Panc1 (cell line): ENCODE measurements around the gene RPS6KA1. TPM values are rescaled to one million over a fixed set of nuclear protein-coding genes. Genes with fewer than 3 reads are reported as not detected.

Experiments
- ATAC-seq: fragments of 200-7000 bp; cut with Tn5 transposase; 2 replicates; pipeline ENCODE4 v1.9.1; 2020; ENCODE audit warnings: mild to moderate bottlenecking, moderate library complexity
- BruUV-seq: library from RNA; stranded (reverse); fragments of 400-500 nt; replicated peaks from 2 replicates; lab custom pipeline; 2021; lab: Mats Ljungman, UMichigan
- CTCF ChIA-PET: fragments of 300-600 bp; sonication (Branson Sonifier 250); formaldehyde crosslinking; loops from one replicate; lab custom pipeline; 2022; ENCODE audit warnings: antibody characterized with exemption; lab: Charles Lee
- POLR2A ChIA-PET: fragments of 300-600 bp; sonication (Branson Sonifier 250); formaldehyde crosslinking; loops from one replicate; lab custom pipeline; 2022; ENCODE audit warnings: antibody characterized with exemption; lab: Charles Lee
- DNase-seq: peaks from one replicate; pipeline ENCODE4 v3.0.0-alpha.2; 2010; ENCODE audit warnings: low read depth, low spot score
- H3K27ac ChIP-seq: 2 replicates; pipeline ENCODE4 v1.5.1; 2011; ENCODE audit warnings: mild to moderate bottlenecking, low read length, inconsistent platforms
- H3K27me3 ChIP-seq: fragments of 200-500 bp; sonication (Bioruptor generic); 2 replicates; pipeline ENCODE4 v1.6.0; 2014; ENCODE audit warnings: low read length, inconsistent platforms; ENCODE audit not compliant: control insufficient read depth, insufficient read depth
- H3K36me3 ChIP-seq: fragments of 200-500 bp; sonication (Bioruptor generic); 2 replicates; pipeline ENCODE4 v1.5.1; 2014; ENCODE audit warnings: inconsistent platforms, mild to moderate bottlenecking, low read length, moderate library complexity; ENCODE audit not compliant: control insufficient read depth, insufficient read depth
- H3K4me1 ChIP-seq: 2 replicates; pipeline ENCODE4 v1.5.1; 2011; ENCODE audit warnings: inconsistent platforms, mild to moderate bottlenecking, low read length, moderate library complexity; ENCODE audit not compliant: control insufficient read depth, insufficient read depth
- H3K4me3 ChIP-seq, 2 experiments: 2 replicates each; pipeline ENCODE4 v1.5.1; 2011 to 2012; ENCODE audit warnings: low read depth in 2 of 2, low read length in 2 of 2, mild to moderate bottlenecking in 2 of 2, inconsistent platforms in 1 of 2, moderate library complexity in 1 of 2
- H3K9me3 ChIP-seq: fragments of 200-500 bp; sonication (Bioruptor generic); 2 replicates; pipeline ENCODE4 v1.5.1; 2014; ENCODE audit warnings: low read depth, mild to moderate bottlenecking, inconsistent platforms, low read length, moderate library complexity; ENCODE audit not compliant: control insufficient read depth, insufficient read depth
- POLR2AphosphoS5 ChIP-seq: IDR thresholded peaks from 2 replicates; pipeline ENCODE4 v1.6.1; 2012; ENCODE audit warnings: mild to moderate bottlenecking, low read depth, low read length, moderate library complexity
- SIN3A ChIP-seq: IDR thresholded peaks from 2 replicates; pipeline ENCODE4 v1.6.1; 2012; ENCODE audit warnings: low read depth, mild to moderate bottlenecking, low read length, moderate library complexity, borderline replicate concordance; ENCODE audit not compliant: insufficient read depth
- TCF7L2 ChIP-seq: IDR thresholded peaks from 2 replicates; pipeline ENCODE4 v1.6.1; 2011; ENCODE audit warnings: mild to moderate bottlenecking, low read depth, low read length, inconsistent platforms
- in situ Hi-C: cut with HindIII; loops from 2 replicates; pipeline ENCODE4 v1.10.0; 2016; ENCODE audit warnings: low sequenced_read_pairs, low pct_unique_long_range_greater_than_20kb
- intact Hi-C: fragments of 100-400 bp; cut with micrococcal nuclease; formaldehyde crosslinking; loops from one replicate; pipeline ENCODE4 v1.10.0; 2022; ENCODE audit not compliant: unreplicated experiment
- total RNA-seq: library from RNA; stranded (reverse); gene quantifications from one replicate; pipeline ENCODE4 v1.2.1, GENCODE V29; 2021; ENCODE audit not compliant: unreplicated experiment
- TF ChIP-seq, protein P1 (sequence below), 2 experiments: IDR thresholded peaks; 2 replicates each; pipeline ENCODE4 v1.6.1; 2011 to 2012; ENCODE audit warnings: low read depth in 2 of 2, control low read depth in 1 of 2, low read length in 1 of 2, mild to moderate bottlenecking in 1 of 2, moderate library complexity in 1 of 2; ENCODE audit not compliant: insufficient read depth in 1 of 2
- TF ChIP-seq, protein P2 (sequence below): fragments of 450-650 bp; IDR thresholded peaks from 2 replicates; pipeline ENCODE4 v1.5.1; 2017; ENCODE audit warnings: mild to moderate bottlenecking

RPS6KA1 gene
- total RNA-seq, 1 experiment from 2014 or later: 44.0 TPM

DNA sequence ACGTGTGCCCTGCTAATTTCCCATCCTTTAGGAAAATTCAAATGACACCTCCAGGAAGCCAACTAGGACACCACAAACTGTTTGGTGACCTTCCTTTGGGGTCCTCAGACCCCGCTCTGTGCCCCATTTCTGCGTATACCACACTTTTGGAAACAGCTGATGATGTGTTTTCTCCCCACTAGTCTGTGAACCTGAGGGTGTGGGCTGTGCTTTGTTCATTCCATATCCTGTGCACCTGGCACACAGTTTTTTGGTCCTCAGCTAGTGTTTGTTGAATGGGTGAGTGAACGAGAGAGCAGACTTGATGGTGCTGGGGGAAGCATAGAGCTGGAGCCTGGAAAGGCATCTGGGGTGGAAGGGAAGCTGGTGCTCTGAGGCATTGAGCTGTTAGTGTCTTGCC is 48.6 kb downstream of the RPS6KA1 start:
- in situ Hi-C loops (no loop called here), intact Hi-C loops (no loop called here)
- POLR2A ChIA-PET: no interaction called here
- H3K36me3 ChIP-seq: no peaks in the 10 kb centered on the region
- no peaks in the 10 kb centered on the region for H3K27me3 ChIP-seq
- no peak overlapping the region for H3K4me3 ChIP-seq
- no peak overlapping the region for H3K27ac ChIP-seq
- BruUV-seq: no TSS peak
- DNase-seq (no peak), ATAC-seq (no peak)
- no peaks in the 10 kb centered on the region for H3K4me1 ChIP-seq
- CTCF ChIA-PET: no interaction called here
- no peaks in the 10 kb centered on the region for H3K9me3 ChIP-seq
- TF ChIP-seq SIN3A: no peak
- TF ChIP-seq, protein P1, sequence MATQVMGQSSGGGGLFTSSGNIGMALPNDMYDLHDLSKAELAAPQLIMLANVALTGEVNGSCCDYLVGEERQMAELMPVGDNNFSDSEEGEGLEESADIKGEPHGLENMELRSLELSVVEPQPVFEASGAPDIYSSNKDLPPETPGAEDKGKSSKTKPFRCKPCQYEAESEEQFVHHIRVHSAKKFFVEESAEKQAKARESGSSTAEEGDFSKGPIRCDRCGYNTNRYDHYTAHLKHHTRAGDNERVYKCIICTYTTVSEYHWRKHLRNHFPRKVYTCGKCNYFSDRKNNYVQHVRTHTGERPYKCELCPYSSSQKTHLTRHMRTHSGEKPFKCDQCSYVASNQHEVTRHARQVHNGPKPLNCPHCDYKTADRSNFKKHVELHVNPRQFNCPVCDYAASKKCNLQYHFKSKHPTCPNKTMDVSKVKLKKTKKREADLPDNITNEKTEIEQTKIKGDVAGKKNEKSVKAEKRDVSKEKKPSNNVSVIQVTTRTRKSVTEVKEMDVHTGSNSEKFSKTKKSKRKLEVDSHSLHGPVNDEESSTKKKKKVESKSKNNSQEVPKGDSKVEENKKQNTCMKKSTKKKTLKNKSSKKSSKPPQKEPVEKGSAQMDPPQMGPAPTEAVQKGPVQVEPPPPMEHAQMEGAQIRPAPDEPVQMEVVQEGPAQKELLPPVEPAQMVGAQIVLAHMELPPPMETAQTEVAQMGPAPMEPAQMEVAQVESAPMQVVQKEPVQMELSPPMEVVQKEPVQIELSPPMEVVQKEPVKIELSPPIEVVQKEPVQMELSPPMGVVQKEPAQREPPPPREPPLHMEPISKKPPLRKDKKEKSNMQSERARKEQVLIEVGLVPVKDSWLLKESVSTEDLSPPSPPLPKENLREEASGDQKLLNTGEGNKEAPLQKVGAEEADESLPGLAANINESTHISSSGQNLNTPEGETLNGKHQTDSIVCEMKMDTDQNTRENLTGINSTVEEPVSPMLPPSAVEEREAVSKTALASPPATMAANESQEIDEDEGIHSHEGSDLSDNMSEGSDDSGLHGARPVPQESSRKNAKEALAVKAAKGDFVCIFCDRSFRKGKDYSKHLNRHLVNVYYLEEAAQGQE (IDR thresholded peaks at IDR 0.05; ENCODE audit: insufficient read depth in 1 of 2, low read depth in 2 of 2, low read length in 1 of 2): no peak
- TF ChIP-seq POLR2AphosphoS5: no peak
- TF ChIP-seq, protein P2, sequence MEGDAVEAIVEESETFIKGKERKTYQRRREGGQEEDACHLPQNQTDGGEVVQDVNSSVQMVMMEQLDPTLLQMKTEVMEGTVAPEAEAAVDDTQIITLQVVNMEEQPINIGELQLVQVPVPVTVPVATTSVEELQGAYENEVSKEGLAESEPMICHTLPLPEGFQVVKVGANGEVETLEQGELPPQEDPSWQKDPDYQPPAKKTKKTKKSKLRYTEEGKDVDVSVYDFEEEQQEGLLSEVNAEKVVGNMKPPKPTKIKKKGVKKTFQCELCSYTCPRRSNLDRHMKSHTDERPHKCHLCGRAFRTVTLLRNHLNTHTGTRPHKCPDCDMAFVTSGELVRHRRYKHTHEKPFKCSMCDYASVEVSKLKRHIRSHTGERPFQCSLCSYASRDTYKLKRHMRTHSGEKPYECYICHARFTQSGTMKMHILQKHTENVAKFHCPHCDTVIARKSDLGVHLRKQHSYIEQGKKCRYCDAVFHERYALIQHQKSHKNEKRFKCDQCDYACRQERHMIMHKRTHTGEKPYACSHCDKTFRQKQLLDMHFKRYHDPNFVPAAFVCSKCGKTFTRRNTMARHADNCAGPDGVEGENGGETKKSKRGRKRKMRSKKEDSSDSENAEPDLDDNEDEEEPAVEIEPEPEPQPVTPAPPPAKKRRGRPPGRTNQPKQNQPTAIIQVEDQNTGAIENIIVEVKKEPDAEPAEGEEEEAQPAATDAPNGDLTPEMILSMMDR: no peak

DNA sequence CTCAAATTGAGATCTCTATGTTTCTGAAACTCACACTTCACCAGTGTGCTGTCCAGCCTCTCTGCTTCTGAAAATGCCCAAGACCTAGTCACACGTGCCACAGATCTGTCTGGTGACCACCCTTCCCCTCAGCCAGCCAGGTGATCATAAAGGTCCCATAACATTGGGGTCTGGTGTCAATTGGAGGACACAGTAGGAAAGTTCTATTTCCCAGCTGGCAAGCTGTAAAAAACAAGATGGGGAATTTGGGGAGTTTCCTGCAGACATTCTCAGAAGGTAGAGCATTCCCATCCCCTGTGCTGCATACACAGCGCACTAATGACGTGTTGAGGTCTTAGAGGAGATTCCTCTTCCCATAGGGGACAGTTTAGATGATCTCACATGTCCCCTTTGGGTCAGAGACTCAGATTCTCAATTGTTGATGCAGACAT is 50.1 kb downstream of the RPS6KA1 start:
- Histone ChIP-seq H3K36me3 (no peaks in the 10 kb centered on the region), H3K27ac (no peak overlapping the region), H3K4me1 (no peaks in the 10 kb centered on the region), H3K4me3 (no peak overlapping the region), H3K9me3 (no peaks in the 10 kb centered on the region), H3K27me3 (no peaks in the 10 kb centered on the region)
- ChIA-PET CTCF (interaction anchor here (0.7 kb wide), 1 partner anchor 162 kb away, joined by 4 read pairs; no protein-coding TSS in a partner anchor), POLR2A (no interaction called here)
- in situ Hi-C loops (no loop called here), intact Hi-C loops (no loop called here)
- ATAC-seq (no peak), DNase-seq (no peak)
- TF ChIP-seq POLR2AphosphoS5 (no peak), TCF7L2 (no peak)
- TF ChIP-seq, protein P1 (IDR thresholded peaks at IDR 0.05; ENCODE audit: insufficient read depth in 1 of 2, low read depth in 2 of 2, low read length in 1 of 2): peak in 1 of 2 experiments; percentile 35; a peak in 1 of 4 replicates
- TF ChIP-seq, protein P2: no peak
- no TSS peak for BruUV-seq
